Measurements from ENCODE around the gene WASHC3.

Gene WASHC3

DNA sequence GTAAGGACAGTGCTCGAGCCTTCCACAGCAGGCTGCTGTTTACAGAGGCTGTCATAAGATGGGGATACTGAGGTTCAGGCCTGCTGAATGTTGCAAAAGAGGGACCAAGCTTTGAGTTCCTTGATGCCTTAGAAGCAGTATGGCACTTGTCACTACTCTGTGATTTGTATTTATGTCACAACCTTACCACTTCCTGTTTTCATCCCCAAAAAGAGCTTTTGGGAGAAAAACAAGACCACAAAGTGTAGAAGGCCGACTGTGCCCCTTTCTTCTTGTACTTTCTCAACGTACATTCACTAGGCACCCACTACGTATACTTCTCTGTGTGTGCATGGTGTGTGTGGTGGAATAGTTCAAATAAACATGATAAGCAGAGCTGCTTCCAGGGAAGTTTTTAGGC is 94.3 kb downstream of the WASHC3 start:
- no peak for DNase-seq

DNA sequence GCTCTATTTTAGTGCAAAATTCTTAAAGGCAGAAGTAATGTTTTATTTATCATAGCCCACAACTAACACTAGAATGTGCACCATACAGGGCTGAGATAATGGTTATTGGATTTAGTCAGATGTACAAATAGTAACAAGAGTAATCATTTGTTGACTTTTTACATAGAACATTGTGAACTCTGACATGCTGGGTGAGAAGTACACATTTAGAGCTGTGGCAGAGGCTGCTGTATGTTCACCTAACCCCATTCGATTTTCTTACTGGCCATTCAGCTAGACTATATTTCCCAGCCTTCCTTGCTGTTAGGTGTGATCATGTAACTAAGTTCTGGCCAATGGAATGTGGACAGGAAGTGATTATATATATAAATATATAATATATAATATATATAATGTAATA is 95.3 kb downstream of the WASHC3 start:
- DNase-seq = no peak

DNA sequence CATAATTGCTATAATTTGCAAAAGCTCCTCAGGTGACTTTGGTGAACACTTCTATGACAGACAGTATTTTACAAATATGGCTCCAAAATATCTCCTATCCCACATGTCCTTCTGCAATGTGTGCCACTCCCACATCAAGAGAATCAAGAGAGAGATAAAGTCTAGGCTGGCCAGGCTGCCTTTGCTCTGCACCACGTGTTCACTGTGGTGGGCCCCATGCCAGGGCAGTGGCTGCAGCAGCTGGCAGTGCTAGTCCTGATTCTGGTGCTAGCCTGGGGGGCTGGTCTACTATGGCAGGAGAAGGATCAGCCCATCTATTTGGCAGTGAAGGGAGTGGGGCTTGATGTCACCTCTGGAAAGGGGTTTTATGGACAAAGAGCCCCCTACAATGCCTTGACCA is 98.1 kb downstream of the WASHC3 start:
- DNase-seq = peak in 1 of 14 donors; percentile 1

All from C1 segment of cervical spinal cord (tissue), 14 donors.